Sigmoid colon (tissue), 4 donors: ENCODE measurements around the gene TMCC2.

Experiments used
- POLR2A ChIP-seq, 2 donors: fragments of 450-650 bp; IDR thresholded peaks; one replicate each; pipeline ENCODE4 v1.6.1; 2016; ENCODE audit warnings: antibody characterized with exemption in 2 of 2, mild to moderate bottlenecking in 2 of 2, moderate library complexity in 2 of 2
- POLR2AphosphoS5 ChIP-seq, 4 donors: sonication (generic); formaldehyde crosslinking; IDR thresholded peaks; one replicate each; pipeline ENCODE4 v1.6.1; 2017; ENCODE audit warnings: antibody characterized with exemption in 4 of 4
- TF ChIP-seq, protein P1 (sequence below), 4 experiments: fragments of 450-650 bp in 3 of 4; fragments of 200-600 bp in 1 of 4; IDR thresholded peaks; one replicate each; pipeline ENCODE4 v1.5.1; 2016 to 2019; ENCODE audit warnings: antibody characterized with exemption in 4 of 4, mild to moderate bottlenecking in 3 of 4, moderate library complexity in 2 of 4

DNA sequence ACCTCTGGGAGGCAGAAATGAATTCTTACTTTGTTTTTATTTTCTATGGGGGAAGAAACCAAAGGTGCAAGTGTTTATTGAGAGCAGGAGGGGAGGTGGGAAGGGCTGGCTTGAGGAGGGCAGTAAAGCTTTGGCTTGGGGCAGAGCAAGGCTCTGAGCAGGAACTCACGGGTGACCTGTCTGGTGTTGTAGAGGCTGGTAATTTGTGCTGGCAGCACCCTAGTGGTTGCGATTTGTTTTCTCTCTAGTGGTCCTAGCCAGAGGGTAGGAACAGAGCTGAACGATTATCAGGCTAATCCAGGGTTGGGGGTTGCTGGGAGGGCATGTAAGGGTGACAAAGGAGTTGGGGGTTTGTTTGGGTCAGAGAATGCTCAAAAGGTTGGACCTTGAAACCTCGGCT lies 16.6 kb downstream of the TMCC2 start:
- TF ChIP-seq, protein P1, sequence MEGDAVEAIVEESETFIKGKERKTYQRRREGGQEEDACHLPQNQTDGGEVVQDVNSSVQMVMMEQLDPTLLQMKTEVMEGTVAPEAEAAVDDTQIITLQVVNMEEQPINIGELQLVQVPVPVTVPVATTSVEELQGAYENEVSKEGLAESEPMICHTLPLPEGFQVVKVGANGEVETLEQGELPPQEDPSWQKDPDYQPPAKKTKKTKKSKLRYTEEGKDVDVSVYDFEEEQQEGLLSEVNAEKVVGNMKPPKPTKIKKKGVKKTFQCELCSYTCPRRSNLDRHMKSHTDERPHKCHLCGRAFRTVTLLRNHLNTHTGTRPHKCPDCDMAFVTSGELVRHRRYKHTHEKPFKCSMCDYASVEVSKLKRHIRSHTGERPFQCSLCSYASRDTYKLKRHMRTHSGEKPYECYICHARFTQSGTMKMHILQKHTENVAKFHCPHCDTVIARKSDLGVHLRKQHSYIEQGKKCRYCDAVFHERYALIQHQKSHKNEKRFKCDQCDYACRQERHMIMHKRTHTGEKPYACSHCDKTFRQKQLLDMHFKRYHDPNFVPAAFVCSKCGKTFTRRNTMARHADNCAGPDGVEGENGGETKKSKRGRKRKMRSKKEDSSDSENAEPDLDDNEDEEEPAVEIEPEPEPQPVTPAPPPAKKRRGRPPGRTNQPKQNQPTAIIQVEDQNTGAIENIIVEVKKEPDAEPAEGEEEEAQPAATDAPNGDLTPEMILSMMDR (IDR thresholded peaks at IDR 0.05), result no peak
- TF ChIP-seq POLR2AphosphoS5 (IDR thresholded peaks at IDR 0.05) (no peak), POLR2A (IDR thresholded peaks at IDR 0.05) (no peak)
